22Rv1 (cell line): ENCODE results near the gene C1orf87.

Source experiments
- ZFX ChIP-seq: fragments of 450-650 bp; IDR thresholded peaks from 2 replicates; pipeline ENCODE4 v1.6.1; 2017; ENCODE audit warnings: antibody characterized with exemption, borderline replicate concordance
- TF ChIP-seq, protein P1 (sequence below): fragments of 450-650 bp; IDR thresholded peaks from 2 replicates; pipeline ENCODE4 v1.5.1; 2017; ENCODE audit warnings: mild to moderate bottlenecking

DNA sequence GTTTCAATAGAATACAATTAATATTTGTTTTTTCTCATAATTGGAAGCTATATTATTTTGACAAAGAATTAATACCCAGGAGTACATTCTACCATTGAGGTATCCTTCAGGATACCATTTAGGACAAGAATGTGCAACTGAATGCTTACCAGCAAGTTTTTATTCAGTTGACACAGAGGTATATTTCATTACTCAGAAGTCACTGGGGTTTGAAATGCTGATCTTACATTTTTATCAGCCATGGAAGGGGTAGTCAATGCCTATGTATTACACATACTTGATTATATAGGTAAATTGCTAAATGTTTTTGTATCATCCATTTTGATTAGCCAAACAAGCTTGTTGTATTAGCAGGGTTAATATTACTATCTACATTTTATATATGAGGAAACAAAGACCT lies 48.0 kb downstream of the C1orf87 start:
- TF ChIP-seq, protein P1, sequence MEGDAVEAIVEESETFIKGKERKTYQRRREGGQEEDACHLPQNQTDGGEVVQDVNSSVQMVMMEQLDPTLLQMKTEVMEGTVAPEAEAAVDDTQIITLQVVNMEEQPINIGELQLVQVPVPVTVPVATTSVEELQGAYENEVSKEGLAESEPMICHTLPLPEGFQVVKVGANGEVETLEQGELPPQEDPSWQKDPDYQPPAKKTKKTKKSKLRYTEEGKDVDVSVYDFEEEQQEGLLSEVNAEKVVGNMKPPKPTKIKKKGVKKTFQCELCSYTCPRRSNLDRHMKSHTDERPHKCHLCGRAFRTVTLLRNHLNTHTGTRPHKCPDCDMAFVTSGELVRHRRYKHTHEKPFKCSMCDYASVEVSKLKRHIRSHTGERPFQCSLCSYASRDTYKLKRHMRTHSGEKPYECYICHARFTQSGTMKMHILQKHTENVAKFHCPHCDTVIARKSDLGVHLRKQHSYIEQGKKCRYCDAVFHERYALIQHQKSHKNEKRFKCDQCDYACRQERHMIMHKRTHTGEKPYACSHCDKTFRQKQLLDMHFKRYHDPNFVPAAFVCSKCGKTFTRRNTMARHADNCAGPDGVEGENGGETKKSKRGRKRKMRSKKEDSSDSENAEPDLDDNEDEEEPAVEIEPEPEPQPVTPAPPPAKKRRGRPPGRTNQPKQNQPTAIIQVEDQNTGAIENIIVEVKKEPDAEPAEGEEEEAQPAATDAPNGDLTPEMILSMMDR: no peak
- no peak for TF ChIP-seq ZFX
